GM12875 (cell line): ENCODE data around the gene SORCS1.

Experiments
- H3K4me3 ChIP-seq: one replicate; pipeline ENCODE4 v1.5.1; 2011; ENCODE audit warnings: low read depth, low read length, control low read depth
- CTCF ChIP-seq: IDR thresholded peaks from 2 replicates; pipeline ENCODE4 v1.5.1; 2011; ENCODE audit warnings: low read depth, mild to moderate bottlenecking, control low read depth, inconsistent platforms, low read length, moderate library complexity, borderline replicate concordance; ENCODE audit not compliant: insufficient read depth

SORCS1 gene

GRCh38 chr10:107051769-107052168, 112.7 kb downstream of the SORCS1 start:
- no peak overlapping the region for H3K4me3 ChIP-seq
- no peak for TF ChIP-seq CTCF

- no peak for TF ChIP-seq CTCF
- no peak overlapping the region for H3K4me3 ChIP-seq
Observed at GRCh38 chr10:107043461-107043860, 121.0 kb downstream of the SORCS1 start.

GRCh38 chr10:107037192-107038122, 127.0 kb downstream of the SORCS1 start:
- TF ChIP-seq CTCF, result no peak
- no peak overlapping the region for H3K4me3 ChIP-seq

- H3K4me3 ChIP-seq, result no peak overlapping the region
- no peak for TF ChIP-seq CTCF
Observed at GRCh38 chr10:107033799-107034422, 130.6 kb downstream of the SORCS1 start.

GRCh38 chr10:107032700-107033401, 131.7 kb downstream of the SORCS1 start:
- no peak overlapping the region for H3K4me3 ChIP-seq
- TF ChIP-seq CTCF, result no peak

- TF ChIP-seq CTCF, result no peak
- H3K4me3 ChIP-seq, result no peak overlapping the region
Observed at GRCh38 chr10:107031931-107032699, 132.4 kb downstream of the SORCS1 start.
